Pancreas (tissue), 10 donors: ENCODE measurements around the gene PRDX4. TPM values are rescaled to one million over a fixed set of nuclear protein-coding genes. Genes with fewer than 3 reads are reported as not detected.
A peak's percentile ranks its signal among the peaks of the same experiment; 100 is the strongest.

ENCODE experiments used
- ATAC-seq, 4 donors: fragments of 200-7000 bp; cut with Tn5 transposase; one replicate each; pipeline versions ENCODE4 v1.8.0 to v1.9.1; 2020; ENCODE audit warnings: mild to moderate bottlenecking in 4 of 4, moderate library complexity in 4 of 4
- DNase-seq, 6 donors: peaks; one replicate each; pipeline ENCODE4 v3.0.0-alpha.2; 2020
- FAIRE-seq: peaks from 2 replicates; lab custom pipeline; 2012; peaks lifted over from hg19 to GRCh38; lab: Jason Lieb, UNC
- H3K27ac ChIP-seq, 4 donors: fragments of 200-600 bp; sonication (generic); 1 replicate in 3 of 4; 2 replicates in 1 of 4; pipeline versions ENCODE4 v1.5.0 to v1.8.0; 2020
- H3K27me3 ChIP-seq, 4 donors: fragments of 200-600 bp; one replicate each; pipeline ENCODE4 v1.8.0; 2021
- H3K36me3 ChIP-seq, 3 donors: fragments of 200-600 bp; sonication (generic) in 1 of 3; one replicate each; pipeline versions ENCODE4 v1.5.0 to v1.8.0; 2020 to 2021
- H3K4me1 ChIP-seq, 3 donors: fragments of 200-600 bp; one replicate each; pipeline ENCODE4 v1.8.0; 2021
- H3K4me3 ChIP-seq, 4 donors: fragments of 200-600 bp; sonication (generic) in 2 of 4; one replicate each; pipeline versions ENCODE4 v1.5.0 to v1.8.0; 2020 to 2021
- H3K9me3 ChIP-seq, 4 donors: fragments of 200-600 bp; one replicate each; pipeline ENCODE4 v1.8.0; 2021
- WGBS, 2 donors: extraction: QIAGEN DNeasy Blood & Tissue Kit; methylation state at CpG; one replicate each; pipeline ENCODE4 v1.1.7; 2013; 5-methylcytosine and 5-hydroxymethylcytosine counted together
- intact Hi-C, 3 donors: fragments of 100-400 bp; cut with DNase I; formaldehyde crosslinking; loops; one replicate each; pipeline versions ENCODE4 v1.11.1 to v1.14.2; 2022
- polyA plus RNA-seq, 2 donors: library from polyadenylated mRNA; stranded (reverse); fragments of 200-250 nt; gene quantifications; one replicate each; pipeline ENCODE4 v1.2.3, GENCODE V29; 2013
- total RNA-seq, 6 donors: library from RNA; stranded (reverse); fragmentation: NEBNext Ultra II Directional in 4 of 6; extraction: Animal tissue kit (Norgen Biotek cat#: 25700) in 4 of 6; gene quantifications; one replicate each; pipeline versions ENCODE4 v1.2.1 to v1.2.4, GENCODE V29; 2021 to 2023
- TF ChIP-seq, protein P1 (sequence below), 4 donors: fragments of 200-600 bp; sonication (generic) in 3 of 4; IDR thresholded peaks; one replicate each; pipeline versions ENCODE4 v1.5.0 to v1.8.0; 2021; ENCODE audit warnings: antibody characterized with exemption in 4 of 4
- donor health status: healthy with polysubstance abuse.
- donor health status: DM: no; HTN: no; CAD: no; lungs with moderate emphysema.
- donor health status: DM: no; HTN: no; CAD: no.
- donor health status: control.
- donor health status: control.
- donor health status: Bipolar disorder and iron deficiency.
- donor health status: DM: yes; HTN: yes; CAD: no.
- donor health status: DM: no; HTN: no; CAD: no.
- donor health status: DM: no; HTN: no; CAD: no.
- donor health status: DM: yes; HTN: yes; CAD: no.

Gene PRDX4
- total and polyA plus RNA-seq, 8 donors: 48.4 to 222 (median 155) TPM

DNA sequence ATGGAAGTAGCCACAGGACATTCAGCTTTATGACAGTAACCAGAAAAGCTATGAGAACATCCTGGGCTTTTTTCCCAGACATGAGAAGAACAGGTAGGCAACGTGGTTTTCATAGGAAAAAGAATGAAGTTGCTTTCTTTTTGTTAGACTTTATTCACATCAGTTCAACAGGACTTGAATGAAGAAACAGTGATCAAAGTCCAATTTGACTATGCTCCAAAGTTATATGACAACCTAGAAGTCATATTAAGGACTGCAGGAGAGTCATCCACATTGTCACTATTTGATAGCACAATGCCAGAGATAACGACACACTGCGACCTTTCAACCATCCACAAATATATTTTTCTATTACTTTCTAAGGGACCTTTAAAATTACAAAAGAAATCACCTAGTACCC lies 39.2 kb upstream of the PRDX4 start:
- no peak for FAIRE-seq
- TF ChIP-seq, protein P1, sequence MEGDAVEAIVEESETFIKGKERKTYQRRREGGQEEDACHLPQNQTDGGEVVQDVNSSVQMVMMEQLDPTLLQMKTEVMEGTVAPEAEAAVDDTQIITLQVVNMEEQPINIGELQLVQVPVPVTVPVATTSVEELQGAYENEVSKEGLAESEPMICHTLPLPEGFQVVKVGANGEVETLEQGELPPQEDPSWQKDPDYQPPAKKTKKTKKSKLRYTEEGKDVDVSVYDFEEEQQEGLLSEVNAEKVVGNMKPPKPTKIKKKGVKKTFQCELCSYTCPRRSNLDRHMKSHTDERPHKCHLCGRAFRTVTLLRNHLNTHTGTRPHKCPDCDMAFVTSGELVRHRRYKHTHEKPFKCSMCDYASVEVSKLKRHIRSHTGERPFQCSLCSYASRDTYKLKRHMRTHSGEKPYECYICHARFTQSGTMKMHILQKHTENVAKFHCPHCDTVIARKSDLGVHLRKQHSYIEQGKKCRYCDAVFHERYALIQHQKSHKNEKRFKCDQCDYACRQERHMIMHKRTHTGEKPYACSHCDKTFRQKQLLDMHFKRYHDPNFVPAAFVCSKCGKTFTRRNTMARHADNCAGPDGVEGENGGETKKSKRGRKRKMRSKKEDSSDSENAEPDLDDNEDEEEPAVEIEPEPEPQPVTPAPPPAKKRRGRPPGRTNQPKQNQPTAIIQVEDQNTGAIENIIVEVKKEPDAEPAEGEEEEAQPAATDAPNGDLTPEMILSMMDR (IDR thresholded peaks at IDR 0.05): no peak
- Histone ChIP-seq H3K27ac (no peak overlapping the region), H3K27me3 (peaks cover 0 to 10% (median 0%) of the 10 kb centered on the region in 4 donors), H3K9me3 (no peaks in the 10 kb centered on the region), H3K4me3 (no peak overlapping the region), H3K36me3 (no peaks in the 10 kb centered on the region), H3K4me1 (no peaks in the 10 kb centered on the region)
- ATAC-seq: no peak
- no peak for DNase-seq
- intact Hi-C loops: no loop called here
- WGBS, 2 donors: 49 to 79% methylated on average over 3 of the region's 3 CpGs

DNA sequence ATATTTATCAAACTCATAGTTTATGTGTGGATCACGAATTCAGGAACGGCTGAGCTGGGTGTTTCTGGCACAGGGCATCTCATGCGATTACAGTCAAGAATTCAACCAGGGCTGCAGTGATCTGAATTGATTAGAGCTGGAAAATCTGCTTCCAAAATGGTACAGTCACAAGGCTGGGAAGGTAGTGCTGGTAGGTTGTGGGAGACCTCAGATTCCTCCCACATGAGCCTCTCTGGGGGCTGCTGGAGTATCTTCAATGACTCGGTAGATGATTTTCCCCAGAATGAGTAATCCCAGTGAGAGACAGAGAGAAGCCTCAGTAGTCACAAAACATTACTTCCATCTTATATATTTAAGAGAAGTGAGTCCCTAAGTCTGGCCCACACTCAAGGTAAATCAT lies 36.2 kb upstream of the PRDX4 start:
- TF ChIP-seq, protein P1 (IDR thresholded peaks at IDR 0.05): no peak
- ATAC-seq (no peak), FAIRE-seq (no peak), DNase-seq (no peak)
- Histone ChIP-seq H3K9me3 (no peaks in the 10 kb centered on the region), H3K27me3 (peaks cover 0 to 4% (median 0%) of the 10 kb centered on the region in 4 donors), H3K4me1 (no peaks in the 10 kb centered on the region), H3K36me3 (no peaks in the 10 kb centered on the region), H3K27ac (no peak overlapping the region), H3K4me3 (no peak overlapping the region)
- intact Hi-C loops: no loop called here
- 67 to 75% methylated on average over 4 of the region's 4 CpGs for WGBS, 2 donors

DNA sequence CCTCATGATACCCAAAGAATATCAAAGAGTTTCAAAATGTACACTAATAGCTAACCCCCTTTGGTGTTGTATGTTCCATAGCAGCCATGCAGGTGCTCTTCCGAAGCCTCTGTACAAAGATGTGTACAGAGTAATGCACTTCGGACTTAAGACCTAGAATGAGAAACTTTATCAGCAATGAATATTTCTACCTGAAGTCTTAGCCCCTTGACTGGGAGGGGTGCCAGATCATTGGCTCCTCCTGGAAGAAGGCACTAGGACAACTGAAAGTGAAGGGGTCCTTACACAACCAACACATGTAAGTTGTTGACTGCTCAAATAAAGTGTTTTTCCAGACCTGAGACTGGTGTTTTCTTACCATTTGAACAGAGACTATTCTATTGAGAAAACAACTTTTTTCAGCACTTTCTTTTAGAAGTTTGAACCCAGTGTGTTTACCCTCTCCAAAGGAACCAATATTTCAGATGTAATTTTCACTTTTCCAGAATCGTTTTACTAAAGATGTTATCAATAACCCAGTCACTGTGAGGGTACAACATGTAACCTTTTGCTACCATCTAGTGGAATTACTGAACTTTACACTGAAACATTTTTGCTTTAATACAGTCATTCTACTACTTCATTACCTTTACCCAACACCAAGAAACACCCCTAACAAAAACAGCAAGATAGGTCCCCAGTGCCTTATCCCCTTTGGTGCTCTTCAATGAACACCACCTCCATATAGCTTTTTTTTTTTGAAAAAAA lies 33.3 kb upstream of the PRDX4 start:
- FAIRE-seq (no peak), DNase-seq (no peak), ATAC-seq (peak in 1 of 4 donors; percentile 44)
- H3K4me3 ChIP-seq: no peak overlapping the region
- H3K36me3 ChIP-seq: no peaks in the 10 kb centered on the region
- intact Hi-C loops: no loop called here
- TF ChIP-seq, protein P1 (IDR thresholded peaks at IDR 0.05): no peak
- H3K9me3 ChIP-seq: no peaks in the 10 kb centered on the region
- no peak overlapping the region for H3K27ac ChIP-seq
- H3K27me3 ChIP-seq: peaks cover 0 to 4% (median 0%) of the 10 kb centered on the region in 4 donors
- H3K4me1 ChIP-seq: no peaks in the 10 kb centered on the region
- WGBS, 2 donors: 32 to 49% methylated on average over 3 of the region's 3 CpGs

DNA sequence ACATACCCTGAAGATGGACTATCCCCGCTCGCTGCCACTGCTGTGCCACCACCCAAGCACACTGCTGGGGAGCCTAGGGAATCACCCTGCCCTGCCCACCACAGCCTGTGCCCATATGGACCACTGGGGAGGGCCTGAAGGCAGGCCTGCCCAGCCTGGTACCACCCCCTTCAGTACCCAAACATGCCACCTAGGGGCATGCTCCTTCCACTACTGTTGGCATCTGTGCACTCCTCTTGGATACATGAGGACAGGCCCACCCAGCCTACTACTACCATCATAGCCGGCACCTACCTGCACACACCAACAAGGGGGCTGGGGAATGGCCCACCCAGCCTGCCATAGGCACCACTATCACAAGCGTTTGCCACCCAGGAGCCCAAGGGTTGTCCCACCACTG lies 30.1 kb upstream of the PRDX4 start:
- H3K27ac ChIP-seq: no peak overlapping the region
- no peak for DNase-seq
- H3K36me3 ChIP-seq: no peaks in the 10 kb centered on the region
- peaks cover 0 to 5% (median 0%) of the 10 kb centered on the region in 4 donors for H3K9me3 ChIP-seq
- no peaks in the 10 kb centered on the region for H3K4me1 ChIP-seq
- intact Hi-C loops: no loop called here
- WGBS, 2 donors: 87 to 98% methylated on average over 4 of the region's 4 CpGs
- TF ChIP-seq, protein P1 (IDR thresholded peaks at IDR 0.05): no peak
- H3K4me3 ChIP-seq: no peak overlapping the region
- ATAC-seq: peak in 2 of 4 donors; percentile 26
- no peak for FAIRE-seq
- H3K27me3 ChIP-seq: no peaks in the 10 kb centered on the region

DNA sequence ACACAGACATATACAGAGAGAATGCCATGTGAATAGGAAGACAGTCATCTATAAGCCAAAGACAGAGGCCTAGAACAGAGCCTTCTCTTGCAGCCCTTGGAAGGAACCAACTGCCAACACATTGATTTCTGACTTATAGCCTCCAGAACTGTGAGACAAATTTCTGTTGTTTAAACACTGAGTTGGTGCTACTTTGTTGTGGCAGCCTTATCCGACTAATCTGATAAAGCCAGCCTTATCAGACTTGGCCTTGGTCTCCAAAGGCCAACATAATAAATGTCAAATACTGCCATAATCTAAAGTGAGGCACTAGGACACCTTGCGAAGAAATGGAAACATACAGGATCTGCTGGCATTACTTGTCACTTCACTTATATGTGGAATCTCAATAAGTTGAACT lies 24.3 kb upstream of the PRDX4 start:
- no peak for FAIRE-seq
- ATAC-seq: peak; percentile 31 to 62 (median 48)
- Histone ChIP-seq H3K4me1 (no peaks in the 10 kb centered on the region), H3K27me3 (no peaks in the 10 kb centered on the region), H3K36me3 (no peaks in the 10 kb centered on the region), H3K27ac (peak overlapping the region in 2 of 4 donors; percentile 13 to 17), H3K4me3 (no peak overlapping the region), H3K9me3 (peaks cover 0 to 5% (median 0%) of the 10 kb centered on the region in 4 donors)
- 22 to 30% methylated on average over 2 of the region's 2 CpGs for WGBS, 2 donors
- intact Hi-C loops: no loop called here
- TF ChIP-seq, protein P1 (IDR thresholded peaks at IDR 0.05): no peak
- no peak for DNase-seq
